ENCODE results near the gene GNMT. TPM values are rescaled to one million over a fixed set of nuclear protein-coding genes. Genes with fewer than 3 reads are reported as not detected.

The GNMT gene
- total and polyA plus RNA-seq, 9 of the 15 experiments (the other 6 are each of a cell fraction or from before 2014, with no cell fraction given), result 0.11 to 0.29 (median 0.15) TPM; not detected in 6

- no peaks in the 10 kb centered on the region for H3K4me1 ChIP-seq (replicated peaks in 1 of 2; ENCODE audit: control insufficient read depth in 2 of 2, insufficient read depth in 2 of 2, low read length in 2 of 2)
- BruUV-seq (replicated peaks), result no TSS peak
- WGBS (ENCODE audit: insufficient coverage, low coverage, missing lambda C conversion rate), result 84% methylated on average over 6 of the region's 8 CpGs
- H4K20me1 ChIP-seq (replicated peaks; ENCODE audit: control insufficient read depth, insufficient read depth, low read length), result no peaks in the 10 kb centered on the region
- no peaks in the 10 kb centered on the region for H3K9me3 ChIP-seq (replicated peaks; ENCODE audit: control insufficient read depth, insufficient read depth, low read depth, low read length)
- no peaks in the 10 kb centered on the region for H3K9me1 ChIP-seq (ENCODE audit: control insufficient read depth, insufficient read depth, low read length)
- POLR2A ChIA-PET, result interaction anchor here (0.7 kb wide), 1 partner anchor 642 kb away, joined by 4 read pairs; no protein-coding TSS in a partner anchor
- no peaks in the 10 kb centered on the region for H3K27me3 ChIP-seq (ENCODE audit: control insufficient read depth in 2 of 2, insufficient read depth in 2 of 2, low read length in 2 of 2)
- DNase-seq (ENCODE audit: extremely low read depth in 1 of 4, low spot score in 3 of 4) (no peak), FAIRE-seq (no peak), ATAC-seq (no peak)
- intact Hi-C loops (cut with micrococcal nuclease) (no loop called here), in situ Hi-C loops (cut with MboI) (no loop called here)
- CTCF ChIA-PET (ENCODE audit: low intra/inter-chr PET ratio), result no interaction called here
- no peak overlapping the region for H3K4me2 ChIP-seq (ENCODE audit: insufficient read depth, low read length)
- TF ChIP-seq ARHGAP35 (IDR thresholded peaks at IDR 0.05; ENCODE audit: partially characterized antibody) (no peak), BCOR (IDR thresholded peaks at IDR 0.05) (peak; percentile 87), KDM1A (IDR thresholded peaks at IDR 0.05) (peak; percentile 37 to 42; a peak in 2 of 4 replicates), ADNP (tag; IDR thresholded peaks at IDR 0.05) (peak; percentile 61; the same call in 1 of the 2 replicates), RCOR1 (IDR thresholded peaks at IDR 0.05; ENCODE audit: borderline replicate concordance in 1 of 2, low read depth in 2 of 2, low read length in 2 of 2) (0 out of 4 replicates have a peak, but pooled peaks of 1 of the 2 experiments have one; percentile 40), RBM25 (IDR thresholded peaks at IDR 0.05; ENCODE audit: low read depth, low read length, severe bottlenecking) (peak; percentile 58)
- H3K36me3 ChIP-seq (ENCODE audit: control insufficient read depth, insufficient read depth, low read length), result peaks cover 10% of the 10 kb centered on the region; the same call in 2 of the 3 replicates
- no peak overlapping the region for H3K4me3 ChIP-seq
- H3K79me2 ChIP-seq (ENCODE audit: control insufficient read depth, insufficient read depth, low read length), result no peaks in the 10 kb centered on the region
- no peak overlapping the region for H2AFZ ChIP-seq (ENCODE audit: low read depth, low read length)
- H3K9ac ChIP-seq (ENCODE audit: insufficient read depth in 1 of 2, low read depth in 2 of 2, low read length in 2 of 2), result no peak overlapping the region
- no peak overlapping the region for H3K27ac ChIP-seq (ENCODE audit: extremely low read depth, low read depth, low read length)
These were observed 41.3 kb downstream of the GNMT start for GRCh38 chr6:43001843-43002242.

- 85% methylated on average over 5 of the region's 5 CpGs for WGBS (ENCODE audit: insufficient coverage, low coverage, missing lambda C conversion rate)
- TF ChIP-seq NR2C1 (IDR thresholded peaks at IDR 0.05), result no peak
- TF ChIP-seq NR2C1 (tag; IDR thresholded peaks at IDR 0.05), result no peak
- no peak for TF ChIP-seq ZNF280B (CRISPR knock-in tag; IDR thresholded peaks at IDR 0.05)
- TF ChIP-seq POLR2AphosphoS5 (IDR thresholded peaks at IDR 0.05; ENCODE audit: control insufficient read depth, insufficient read depth, low read depth, low read length), result no peak
- no peak for TF ChIP-seq KDM2B (CRISPR knock-in tag; IDR thresholded peaks at IDR 0.05)
- no peak for TF ChIP-seq SMARCB1 (IDR thresholded peaks at IDR 0.05; ENCODE audit: insufficient read length, low read depth)
- TF ChIP-seq DMBX1 (CRISPR knock-in tag; IDR thresholded peaks at IDR 0.05; ENCODE audit: borderline replicate concordance), result no peak
- no peak for TF ChIP-seq BRD4 (IDR thresholded peaks at IDR 0.05)
- TF ChIP-seq SLC30A9 (CRISPR knock-in tag; IDR thresholded peaks at IDR 0.05), result no peak
- Histone ChIP-seq H3K79me2 (ENCODE audit: control insufficient read depth, insufficient read depth, low read length) (no peaks in the 10 kb centered on the region), H3K4me1 (replicated peaks in 1 of 2; ENCODE audit: control insufficient read depth in 2 of 2, insufficient read depth in 2 of 2, low read length in 2 of 2) (no peaks in the 10 kb centered on the region; a peak in 1 of 5 replicates), H3K36me3 (ENCODE audit: control insufficient read depth, insufficient read depth, low read length) (peaks cover 50% of the 10 kb centered on the region), H3K4me2 (ENCODE audit: insufficient read depth, low read length) (no peak overlapping the region), H3K27me3 (ENCODE audit: control insufficient read depth in 2 of 2, insufficient read depth in 2 of 2, low read length in 2 of 2) (no peaks in the 10 kb centered on the region), H3K9me3 (replicated peaks; ENCODE audit: control insufficient read depth, insufficient read depth, low read depth, low read length) (no peaks in the 10 kb centered on the region), H2AFZ (ENCODE audit: low read depth, low read length) (no peak overlapping the region), H3K9me1 (ENCODE audit: control insufficient read depth, insufficient read depth, low read length) (no peaks in the 10 kb centered on the region), H4K20me1 (replicated peaks; ENCODE audit: control insufficient read depth, insufficient read depth, low read length) (no peaks in the 10 kb centered on the region), H3K9ac (ENCODE audit: insufficient read depth in 1 of 2, low read depth in 2 of 2, low read length in 2 of 2) (no peak overlapping the region), H3K27ac (ENCODE audit: extremely low read depth, low read depth, low read length) (no peak overlapping the region), H3K4me3 (no peak overlapping the region)
- POLR2A ChIA-PET, result interaction anchor here (0.6 to 1.2 kb wide), 3 partner anchors 9 to 31 kb away, joined by 3 to 9 read pairs (median 3); no protein-coding TSS in a partner anchor
- no TSS peak for BruUV-seq (replicated peaks)
- in situ Hi-C loops (cut with MboI) (no loop called here), intact Hi-C loops (cut with micrococcal nuclease) (no loop called here)
- CTCF ChIA-PET (ENCODE audit: low intra/inter-chr PET ratio), result no interaction called here
- FAIRE-seq (no peak), ATAC-seq (no peak), DNase-seq (ENCODE audit: extremely low read depth in 1 of 4, low spot score in 3 of 4) (no peak)
These were observed 45.3 kb downstream of the GNMT start for GRCh38 chr6:43005844-43006243.

Data from K562 (cell line).